Adipocyte (in vitro differentiated cells): Measurements from ENCODE around the gene PRELID1.
A peak's percentile ranks its signal among the peaks of the same experiment; 100 is the strongest.

ENCODE experiments used
- DNase-seq: peaks from one replicate; pipeline ENCODE4 v3.0.0-alpha.2; 2015; ENCODE audit warnings: low read depth
- H3K27me3 ChIP-seq: replicated peaks from 2 replicates; pipeline ENCODE4 v1.7.0; 2013; ENCODE audit warnings: mild to moderate bottlenecking, low read length, moderate library complexity; ENCODE audit not compliant: control insufficient read depth, insufficient read depth
- H3K36me3 ChIP-seq: 2 replicates; pipeline ENCODE4 v1.7.0; 2013; ENCODE audit warnings: low read length, mild to moderate bottlenecking, moderate library complexity; ENCODE audit not compliant: control insufficient read depth, insufficient read depth, severe bottlenecking
- H3K4me1 ChIP-seq: 2 replicates; pipeline ENCODE4 v1.7.0; 2013; ENCODE audit warnings: mild to moderate bottlenecking, low read length, moderate library complexity; ENCODE audit not compliant: control insufficient read depth, insufficient read depth
- H3K4me3 ChIP-seq: 2 replicates; pipeline ENCODE4 v1.7.0; 2013; ENCODE audit warnings: mild to moderate bottlenecking, low read length, moderate library complexity
- H3K9ac ChIP-seq: 2 replicates; pipeline ENCODE4 v1.7.0; 2013; ENCODE audit warnings: mild to moderate bottlenecking, low read length, moderate library complexity
- H3K9me3 ChIP-seq: 2 replicates; pipeline ENCODE4 v1.7.0; 2013; ENCODE audit warnings: mild to moderate bottlenecking, low read length, moderate library complexity; ENCODE audit not compliant: control insufficient read depth

PRELID1 gene

GRCh38 chr5:177332031-177332895 is 28.7 kb downstream of the PRELID1 start:
- peaks cover 75% of the 10 kb centered on the region for H3K36me3 ChIP-seq
- no peaks in the 10 kb centered on the region for H3K27me3 ChIP-seq
- no peaks in the 10 kb centered on the region for H3K9me3 ChIP-seq
- H3K4me1 ChIP-seq: peaks cover 9% of the 10 kb centered on the region
- no peak overlapping the region for H3K9ac ChIP-seq
- no peak for DNase-seq
- no peak overlapping the region for H3K4me3 ChIP-seq

- no peak overlapping the region for H3K9ac ChIP-seq
- no peaks in the 10 kb centered on the region for H3K9me3 ChIP-seq
- no peak overlapping the region for H3K4me3 ChIP-seq
- no peak for DNase-seq
- peaks cover 81% of the 10 kb centered on the region for H3K36me3 ChIP-seq
- H3K4me1 ChIP-seq: peaks cover 3% of the 10 kb centered on the region
- H3K27me3 ChIP-seq: no peaks in the 10 kb centered on the region
Observed at GRCh38 chr5:177332896-177333260, 29.3 kb downstream of the PRELID1 start.

GRCh38 chr5:177333420-177334154 is 30.0 kb downstream of the PRELID1 start:
- no peaks in the 10 kb centered on the region for H3K27me3 ChIP-seq

GRCh38 chr5:177334155-177334551 is 30.6 kb downstream of the PRELID1 start:
- Histone ChIP-seq H3K9ac (no peak overlapping the region), H3K36me3 (peaks cover 91% of the 10 kb centered on the region), H3K27me3 (no peaks in the 10 kb centered on the region)

More at GRCh38 chr5:177333420-177334154, 30.0 kb downstream of the PRELID1 start:
- DNase-seq: no peak
- no peaks in the 10 kb centered on the region for H3K4me1 ChIP-seq
- peaks cover 86% of the 10 kb centered on the region for H3K36me3 ChIP-seq
- H3K4me3 ChIP-seq: no peak overlapping the region
- H3K9ac ChIP-seq: no peak overlapping the region
- no peaks in the 10 kb centered on the region for H3K9me3 ChIP-seq

GRCh38 chr5:177334781-177335700 is 31.4 kb downstream of the PRELID1 start:
- Histone ChIP-seq H3K4me1 (no peaks in the 10 kb centered on the region), H3K9me3 (no peaks in the 10 kb centered on the region), H3K4me3 (no peak overlapping the region), H3K9ac (no peak overlapping the region), H3K27me3 (no peaks in the 10 kb centered on the region), H3K36me3 (peaks cover 91% of the 10 kb centered on the region)
- DNase-seq: no peak

More at GRCh38 chr5:177334155-177334551, 30.6 kb downstream of the PRELID1 start:
- no peaks in the 10 kb centered on the region for H3K9me3 ChIP-seq
- DNase-seq: no peak
- H3K4me1 ChIP-seq: no peaks in the 10 kb centered on the region
- no peak overlapping the region for H3K4me3 ChIP-seq

- H3K9me3 ChIP-seq: no peaks in the 10 kb centered on the region
- H3K4me3 ChIP-seq: no peak overlapping the region
- H3K9ac ChIP-seq: no peak overlapping the region
- no peak for DNase-seq
- H3K36me3 ChIP-seq: peaks cover 85% of the 10 kb centered on the region
- H3K27me3 ChIP-seq: no peaks in the 10 kb centered on the region
- H3K4me1 ChIP-seq: no peaks in the 10 kb centered on the region
Observed at GRCh38 chr5:177335701-177336065, 32.1 kb downstream of the PRELID1 start.

GRCh38 chr5:177336112-177336511 is 32.5 kb downstream of the PRELID1 start:
- peak; percentile 14 for DNase-seq
- peaks cover 84% of the 10 kb centered on the region for H3K36me3 ChIP-seq

GRCh38 chr5:177336603-177337494 is 33.2 kb downstream of the PRELID1 start:
- H3K27me3 ChIP-seq: no peaks in the 10 kb centered on the region
- no peak overlapping the region for H3K9ac ChIP-seq
- no peaks in the 10 kb centered on the region for H3K4me1 ChIP-seq
- H3K4me3 ChIP-seq: no peak overlapping the region
- no peak for DNase-seq
- H3K36me3 ChIP-seq: peaks cover 84% of the 10 kb centered on the region
- no peaks in the 10 kb centered on the region for H3K9me3 ChIP-seq

More at GRCh38 chr5:177336112-177336511, 32.5 kb downstream of the PRELID1 start:
- H3K4me3 ChIP-seq: no peak overlapping the region
- no peak overlapping the region for H3K9ac ChIP-seq
- H3K27me3 ChIP-seq: no peaks in the 10 kb centered on the region
- no peaks in the 10 kb centered on the region for H3K4me1 ChIP-seq
- H3K9me3 ChIP-seq: no peaks in the 10 kb centered on the region

- Histone ChIP-seq H3K4me1 (no peaks in the 10 kb centered on the region), H3K4me3 (no peak overlapping the region), H3K9me3 (no peaks in the 10 kb centered on the region), H3K27me3 (no peaks in the 10 kb centered on the region), H3K36me3 (peaks cover 76% of the 10 kb centered on the region), H3K9ac (no peak overlapping the region)
- DNase-seq: no peak
Observed at GRCh38 chr5:177338251-177339106, 34.9 kb downstream of the PRELID1 start.
